HEK293 (cell line): ENCODE data around the gene KIZ.
A peak's percentile ranks its signal among the peaks of the same experiment; 100 is the strongest.

Experiments used
- GFI1B ChIP-seq: fragments of 450-650 bp; formaldehyde crosslinking; IDR thresholded peaks from 2 replicates; pipeline ENCODE4 v1.5.1; 2016; ENCODE audit warnings: missing biosample characterization, missing genetic modification characterization
- KLF16 ChIP-seq: fragments of 450-650 bp; formaldehyde crosslinking; IDR thresholded peaks from 2 replicates; pipeline ENCODE4 v1.5.1; 2017; ENCODE audit warnings: missing biosample characterization, missing genetic modification characterization
- OSR2 ChIP-seq: fragments of 450-650 bp; formaldehyde crosslinking; IDR thresholded peaks from 2 replicates; pipeline ENCODE4 v1.5.1; 2016; ENCODE audit warnings: missing biosample characterization, missing genetic modification characterization
- ZIC2 ChIP-seq: fragments of 450-650 bp; formaldehyde crosslinking; IDR thresholded peaks from 2 replicates; pipeline ENCODE4 v1.5.1; 2016; ENCODE audit warnings: missing biosample characterization, missing genetic modification characterization
- ZNF138 ChIP-seq: fragments of 450-650 bp; formaldehyde crosslinking; IDR thresholded peaks from 2 replicates; pipeline ENCODE4 v1.5.1; 2016; ENCODE audit warnings: missing biosample characterization, missing genetic modification characterization, borderline replicate concordance
- ZNF23 ChIP-seq: fragments of 450-650 bp; formaldehyde crosslinking; IDR thresholded peaks from 2 replicates; pipeline ENCODE4 v1.5.1; 2016; ENCODE audit warnings: missing biosample characterization, missing genetic modification characterization, borderline replicate concordance
- ZNF404 ChIP-seq: fragments of 450-650 bp; formaldehyde crosslinking; IDR thresholded peaks from 2 replicates; pipeline ENCODE4 v1.5.1; 2017; ENCODE audit warnings: missing biosample characterization, missing genetic modification characterization
- ZNF416 ChIP-seq: fragments of 450-650 bp; formaldehyde crosslinking; IDR thresholded peaks from 2 replicates; pipeline ENCODE4 v1.5.1; 2016; ENCODE audit warnings: missing biosample characterization, missing genetic modification characterization
- ZNF544 ChIP-seq: fragments of 450-650 bp; formaldehyde crosslinking; IDR thresholded peaks from 2 replicates; pipeline ENCODE4 v1.5.0; 2017; ENCODE audit warnings: missing biosample characterization, missing genetic modification characterization
- ZNF571 ChIP-seq: fragments of 450-650 bp; formaldehyde crosslinking; IDR thresholded peaks from 2 replicates; pipeline ENCODE4 v1.5.0; 2017; ENCODE audit warnings: missing biosample characterization, missing genetic modification characterization
- ZNF600 ChIP-seq: fragments of 450-650 bp; formaldehyde crosslinking; IDR thresholded peaks from 2 replicates; pipeline ENCODE4 v1.5.1; 2016; ENCODE audit warnings: missing biosample characterization, missing genetic modification characterization
- ZNF610 ChIP-seq: fragments of 450-650 bp; formaldehyde crosslinking; IDR thresholded peaks from 2 replicates; pipeline ENCODE4 v1.5.1; 2016; ENCODE audit warnings: missing biosample characterization, missing genetic modification characterization, borderline replicate concordance
- ZNF654 ChIP-seq: fragments of 450-650 bp; formaldehyde crosslinking; IDR thresholded peaks from 2 replicates; pipeline ENCODE4 v1.5.1; 2016; ENCODE audit warnings: low read depth, missing biosample characterization, missing genetic modification characterization
- ZSCAN16 ChIP-seq: fragments of 450-650 bp; formaldehyde crosslinking; IDR thresholded peaks from 2 replicates; pipeline ENCODE4 v1.5.1; 2016; ENCODE audit warnings: missing biosample characterization, missing genetic modification characterization
- TF ChIP-seq, protein P1 (sequence below): fragments of 450-650 bp; formaldehyde crosslinking; IDR thresholded peaks from 2 replicates; pipeline ENCODE4 v1.5.1; 2017; ENCODE audit warnings: missing biosample characterization, missing genetic modification characterization
- TF ChIP-seq, protein P2 (sequence below): fragments of 450-650 bp; formaldehyde crosslinking; IDR thresholded peaks from 2 replicates; pipeline ENCODE4 v1.5.1; 2017; ENCODE audit warnings: missing biosample characterization, missing genetic modification characterization
- TF ChIP-seq, protein P3 (sequence below): fragments of 450-650 bp; formaldehyde crosslinking; IDR thresholded peaks from 2 replicates; pipeline ENCODE4 v1.5.1; 2016; ENCODE audit warnings: missing biosample characterization, missing genetic modification characterization
- TF ChIP-seq, protein P4 (sequence below): fragments of 450-650 bp; formaldehyde crosslinking; IDR thresholded peaks from 2 replicates; pipeline ENCODE4 v1.5.1; 2016; ENCODE audit warnings: missing biosample characterization, missing genetic modification characterization, low read depth
- TF ChIP-seq, protein P5 (sequence below): fragments of 450-650 bp; formaldehyde crosslinking; IDR thresholded peaks from 2 replicates; pipeline ENCODE4 v1.5.1; 2016; ENCODE audit warnings: missing biosample characterization, missing genetic modification characterization, borderline replicate concordance
- TF ChIP-seq, protein P6 (sequence below): IDR thresholded peaks from 2 replicates; pipeline ENCODE4 v1.6.1; 2011; ENCODE audit warnings: mild to moderate bottlenecking, low read depth, low read length, borderline replicate concordance

Gene KIZ

DNA sequence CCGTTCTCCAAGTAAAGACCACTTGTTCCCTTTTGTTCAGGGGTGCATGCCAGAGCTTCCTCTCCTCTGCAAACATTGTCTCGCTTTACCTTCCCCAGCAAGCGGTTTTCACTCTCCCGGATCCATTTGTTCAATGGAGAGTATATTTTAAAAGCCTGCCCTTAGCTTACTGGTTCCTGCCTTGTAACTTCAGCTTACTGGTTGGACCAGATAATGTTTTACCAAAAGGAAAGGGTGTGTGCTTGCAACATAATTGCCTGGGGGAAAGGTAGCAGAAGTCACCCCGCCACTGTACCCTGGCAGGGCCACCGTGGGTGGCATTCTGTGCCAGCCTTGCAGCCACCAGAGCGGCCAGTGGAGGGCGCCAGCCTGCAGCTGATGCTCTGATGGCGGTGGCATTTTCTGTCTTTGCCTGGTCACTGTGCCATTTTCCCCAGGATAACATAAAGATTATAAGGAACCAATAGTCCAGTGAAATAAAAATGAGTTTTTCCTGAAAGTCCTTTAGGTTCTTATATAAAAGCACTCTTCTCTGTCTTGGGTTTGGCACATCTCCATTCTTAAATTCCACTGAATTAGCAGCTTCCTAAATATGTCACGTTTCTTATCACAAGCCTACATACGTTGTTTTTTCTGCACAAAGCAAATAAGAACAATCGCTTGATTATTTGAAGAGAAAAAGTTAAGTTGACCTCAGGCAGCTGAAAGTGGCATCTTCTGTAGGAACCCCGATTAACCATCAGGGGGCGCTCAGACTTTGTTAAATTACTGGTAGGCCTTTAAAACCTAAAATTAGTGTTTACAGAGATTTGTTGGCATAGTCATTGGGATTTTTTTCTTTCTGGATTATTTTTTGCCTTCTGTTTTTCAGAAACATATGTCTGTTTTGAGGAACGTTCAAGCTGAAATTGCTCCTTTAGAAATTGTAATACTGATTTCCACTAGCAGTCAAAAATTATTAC, 109.9 kb downstream of the KIZ start (continued):
- TF ChIP-seq, protein P1, sequence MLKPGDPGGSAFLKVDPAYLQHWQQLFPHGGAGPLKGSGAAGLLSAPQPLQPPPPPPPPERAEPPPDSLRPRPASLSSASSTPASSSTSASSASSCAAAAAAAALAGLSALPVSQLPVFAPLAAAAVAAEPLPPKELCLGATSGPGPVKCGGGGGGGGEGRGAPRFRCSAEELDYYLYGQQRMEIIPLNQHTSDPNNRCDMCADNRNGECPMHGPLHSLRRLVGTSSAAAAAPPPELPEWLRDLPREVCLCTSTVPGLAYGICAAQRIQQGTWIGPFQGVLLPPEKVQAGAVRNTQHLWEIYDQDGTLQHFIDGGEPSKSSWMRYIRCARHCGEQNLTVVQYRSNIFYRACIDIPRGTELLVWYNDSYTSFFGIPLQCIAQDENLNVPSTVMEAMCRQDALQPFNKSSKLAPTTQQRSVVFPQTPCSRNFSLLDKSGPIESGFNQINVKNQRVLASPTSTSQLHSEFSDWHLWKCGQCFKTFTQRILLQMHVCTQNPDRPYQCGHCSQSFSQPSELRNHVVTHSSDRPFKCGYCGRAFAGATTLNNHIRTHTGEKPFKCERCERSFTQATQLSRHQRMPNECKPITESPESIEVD (tag by site-specific recombination): 0 out of 2 replicates have a peak, but pooled peaks have one; percentile 11
- no peak for TF ChIP-seq ZNF404 (tag by site-specific recombination)
- no peak for TF ChIP-seq ZNF610 (tag by site-specific recombination)
- no peak for TF ChIP-seq ZNF571 (tag by site-specific recombination)
- peak; percentile 76 for TF ChIP-seq ZNF654 (tag by site-specific recombination)
- no peak for TF ChIP-seq KLF16
- TF ChIP-seq GFI1B: no peak
- no peak for TF ChIP-seq ZNF544 (tag by site-specific recombination)
- no peak for TF ChIP-seq ZNF138 (tag by site-specific recombination)
- TF ChIP-seq, protein P2, sequence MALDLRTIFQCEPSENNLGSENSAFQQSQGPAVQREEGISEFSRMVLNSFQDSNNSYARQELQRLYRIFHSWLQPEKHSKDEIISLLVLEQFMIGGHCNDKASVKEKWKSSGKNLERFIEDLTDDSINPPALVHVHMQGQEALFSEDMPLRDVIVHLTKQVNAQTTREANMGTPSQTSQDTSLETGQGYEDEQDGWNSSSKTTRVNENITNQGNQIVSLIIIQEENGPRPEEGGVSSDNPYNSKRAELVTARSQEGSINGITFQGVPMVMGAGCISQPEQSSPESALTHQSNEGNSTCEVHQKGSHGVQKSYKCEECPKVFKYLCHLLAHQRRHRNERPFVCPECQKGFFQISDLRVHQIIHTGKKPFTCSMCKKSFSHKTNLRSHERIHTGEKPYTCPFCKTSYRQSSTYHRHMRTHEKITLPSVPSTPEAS (tag by site-specific recombination): no peak
- TF ChIP-seq, protein P3, sequence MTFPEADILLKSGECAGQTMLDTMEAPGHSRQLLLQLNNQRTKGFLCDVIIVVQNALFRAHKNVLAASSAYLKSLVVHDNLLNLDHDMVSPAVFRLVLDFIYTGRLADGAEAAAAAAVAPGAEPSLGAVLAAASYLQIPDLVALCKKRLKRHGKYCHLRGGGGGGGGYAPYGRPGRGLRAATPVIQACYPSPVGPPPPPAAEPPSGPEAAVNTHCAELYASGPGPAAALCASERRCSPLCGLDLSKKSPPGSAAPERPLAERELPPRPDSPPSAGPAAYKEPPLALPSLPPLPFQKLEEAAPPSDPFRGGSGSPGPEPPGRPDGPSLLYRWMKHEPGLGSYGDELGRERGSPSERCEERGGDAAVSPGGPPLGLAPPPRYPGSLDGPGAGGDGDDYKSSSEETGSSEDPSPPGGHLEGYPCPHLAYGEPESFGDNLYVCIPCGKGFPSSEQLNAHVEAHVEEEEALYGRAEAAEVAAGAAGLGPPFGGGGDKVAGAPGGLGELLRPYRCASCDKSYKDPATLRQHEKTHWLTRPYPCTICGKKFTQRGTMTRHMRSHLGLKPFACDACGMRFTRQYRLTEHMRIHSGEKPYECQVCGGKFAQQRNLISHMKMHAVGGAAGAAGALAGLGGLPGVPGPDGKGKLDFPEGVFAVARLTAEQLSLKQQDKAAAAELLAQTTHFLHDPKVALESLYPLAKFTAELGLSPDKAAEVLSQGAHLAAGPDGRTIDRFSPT (tag by site-specific recombination): peak; percentile 95
- no peak for TF ChIP-seq ZSCAN16
- TF ChIP-seq, protein P4, sequence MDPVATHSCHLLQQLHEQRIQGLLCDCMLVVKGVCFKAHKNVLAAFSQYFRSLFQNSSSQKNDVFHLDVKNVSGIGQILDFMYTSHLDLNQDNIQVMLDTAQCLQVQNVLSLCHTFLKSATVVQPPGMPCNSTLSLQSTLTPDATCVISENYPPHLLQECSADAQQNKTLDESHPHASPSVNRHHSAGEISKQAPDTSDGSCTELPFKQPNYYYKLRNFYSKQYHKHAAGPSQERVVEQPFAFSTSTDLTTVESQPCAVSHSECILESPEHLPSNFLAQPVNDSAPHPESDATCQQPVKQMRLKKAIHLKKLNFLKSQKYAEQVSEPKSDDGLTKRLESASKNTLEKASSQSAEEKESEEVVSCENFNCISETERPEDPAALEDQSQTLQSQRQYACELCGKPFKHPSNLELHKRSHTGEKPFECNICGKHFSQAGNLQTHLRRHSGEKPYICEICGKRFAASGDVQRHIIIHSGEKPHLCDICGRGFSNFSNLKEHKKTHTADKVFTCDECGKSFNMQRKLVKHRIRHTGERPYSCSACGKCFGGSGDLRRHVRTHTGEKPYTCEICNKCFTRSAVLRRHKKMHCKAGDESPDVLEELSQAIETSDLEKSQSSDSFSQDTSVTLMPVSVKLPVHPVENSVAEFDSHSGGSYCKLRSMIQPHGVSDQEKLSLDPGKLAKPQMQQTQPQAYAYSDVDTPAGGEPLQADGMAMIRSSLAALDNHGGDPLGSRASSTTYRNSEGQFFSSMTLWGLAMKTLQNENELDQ: no peak
- no peak for TF ChIP-seq ZNF23 (tag by site-specific recombination)
- TF ChIP-seq ZNF416 (tag by site-specific recombination): no peak
- TF ChIP-seq, protein P5, sequence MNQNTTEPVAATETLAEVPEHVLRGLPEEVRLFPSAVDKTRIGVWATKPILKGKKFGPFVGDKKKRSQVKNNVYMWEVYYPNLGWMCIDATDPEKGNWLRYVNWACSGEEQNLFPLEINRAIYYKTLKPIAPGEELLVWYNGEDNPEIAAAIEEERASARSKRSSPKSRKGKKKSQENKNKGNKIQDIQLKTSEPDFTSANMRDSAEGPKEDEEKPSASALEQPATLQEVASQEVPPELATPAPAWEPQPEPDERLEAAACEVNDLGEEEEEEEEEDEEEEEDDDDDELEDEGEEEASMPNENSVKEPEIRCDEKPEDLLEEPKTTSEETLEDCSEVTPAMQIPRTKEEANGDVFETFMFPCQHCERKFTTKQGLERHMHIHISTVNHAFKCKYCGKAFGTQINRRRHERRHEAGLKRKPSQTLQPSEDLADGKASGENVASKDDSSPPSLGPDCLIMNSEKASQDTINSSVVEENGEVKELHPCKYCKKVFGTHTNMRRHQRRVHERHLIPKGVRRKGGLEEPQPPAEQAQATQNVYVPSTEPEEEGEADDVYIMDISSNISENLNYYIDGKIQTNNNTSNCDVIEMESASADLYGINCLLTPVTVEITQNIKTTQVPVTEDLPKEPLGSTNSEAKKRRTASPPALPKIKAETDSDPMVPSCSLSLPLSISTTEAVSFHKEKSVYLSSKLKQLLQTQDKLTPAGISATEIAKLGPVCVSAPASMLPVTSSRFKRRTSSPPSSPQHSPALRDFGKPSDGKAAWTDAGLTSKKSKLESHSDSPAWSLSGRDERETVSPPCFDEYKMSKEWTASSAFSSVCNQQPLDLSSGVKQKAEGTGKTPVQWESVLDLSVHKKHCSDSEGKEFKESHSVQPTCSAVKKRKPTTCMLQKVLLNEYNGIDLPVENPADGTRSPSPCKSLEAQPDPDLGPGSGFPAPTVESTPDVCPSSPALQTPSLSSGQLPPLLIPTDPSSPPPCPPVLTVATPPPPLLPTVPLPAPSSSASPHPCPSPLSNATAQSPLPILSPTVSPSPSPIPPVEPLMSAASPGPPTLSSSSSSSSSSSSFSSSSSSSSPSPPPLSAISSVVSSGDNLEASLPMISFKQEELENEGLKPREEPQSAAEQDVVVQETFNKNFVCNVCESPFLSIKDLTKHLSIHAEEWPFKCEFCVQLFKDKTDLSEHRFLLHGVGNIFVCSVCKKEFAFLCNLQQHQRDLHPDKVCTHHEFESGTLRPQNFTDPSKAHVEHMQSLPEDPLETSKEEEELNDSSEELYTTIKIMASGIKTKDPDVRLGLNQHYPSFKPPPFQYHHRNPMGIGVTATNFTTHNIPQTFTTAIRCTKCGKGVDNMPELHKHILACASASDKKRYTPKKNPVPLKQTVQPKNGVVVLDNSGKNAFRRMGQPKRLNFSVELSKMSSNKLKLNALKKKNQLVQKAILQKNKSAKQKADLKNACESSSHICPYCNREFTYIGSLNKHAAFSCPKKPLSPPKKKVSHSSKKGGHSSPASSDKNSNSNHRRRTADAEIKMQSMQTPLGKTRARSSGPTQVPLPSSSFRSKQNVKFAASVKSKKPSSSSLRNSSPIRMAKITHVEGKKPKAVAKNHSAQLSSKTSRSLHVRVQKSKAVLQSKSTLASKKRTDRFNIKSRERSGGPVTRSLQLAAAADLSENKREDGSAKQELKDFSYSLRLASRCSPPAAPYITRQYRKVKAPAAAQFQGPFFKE (tag by site-specific recombination): no peak
- TF ChIP-seq OSR2 (tag by site-specific recombination): 0 out of 2 replicates have a peak, but pooled peaks have one; percentile 22
- no peak for TF ChIP-seq ZNF600 (tag by site-specific recombination)
- TF ChIP-seq, protein P6, sequence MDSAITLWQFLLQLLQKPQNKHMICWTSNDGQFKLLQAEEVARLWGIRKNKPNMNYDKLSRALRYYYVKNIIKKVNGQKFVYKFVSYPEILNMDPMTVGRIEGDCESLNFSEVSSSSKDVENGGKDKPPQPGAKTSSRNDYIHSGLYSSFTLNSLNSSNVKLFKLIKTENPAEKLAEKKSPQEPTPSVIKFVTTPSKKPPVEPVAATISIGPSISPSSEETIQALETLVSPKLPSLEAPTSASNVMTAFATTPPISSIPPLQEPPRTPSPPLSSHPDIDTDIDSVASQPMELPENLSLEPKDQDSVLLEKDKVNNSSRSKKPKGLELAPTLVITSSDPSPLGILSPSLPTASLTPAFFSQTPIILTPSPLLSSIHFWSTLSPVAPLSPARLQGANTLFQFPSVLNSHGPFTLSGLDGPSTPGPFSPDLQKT: no peak
- TF ChIP-seq ZIC2 (tag by site-specific recombination): no peak
